PFSK-1 (cell line): ENCODE measurements around the gene TPMT.

ENCODE experiments used
- POLR2AphosphoS5 ChIP-seq: IDR thresholded peaks from 2 replicates; pipeline ENCODE4 v1.6.1; 2012; ENCODE audit warnings: low read depth, mild to moderate bottlenecking, control low read depth, low read length, moderate library complexity
- REST ChIP-seq, 2 experiments: IDR thresholded peaks; 2 replicates each; pipeline versions ENCODE4 v1.6.1 to v1.8.0; 2011 to 2012; ENCODE audit warnings: low read depth in 2 of 2, low read length in 2 of 2, control low read depth in 1 of 2, inconsistent platforms in 1 of 2, mild to moderate bottlenecking in 1 of 2, moderate library complexity in 1 of 2; ENCODE audit not compliant: insufficient read depth in 1 of 2
- SIN3A ChIP-seq: IDR thresholded peaks from 2 replicates; pipeline ENCODE4 v1.6.1; 2012; ENCODE audit warnings: mild to moderate bottlenecking, low read length, moderate library complexity, borderline replicate concordance; ENCODE audit not compliant: insufficient read depth
- TAF1 ChIP-seq: IDR thresholded peaks from 2 replicates; pipeline ENCODE4 v1.6.1; 2012; ENCODE audit warnings: low read length, control low read depth, borderline replicate concordance; ENCODE audit not compliant: insufficient read depth

DNA sequence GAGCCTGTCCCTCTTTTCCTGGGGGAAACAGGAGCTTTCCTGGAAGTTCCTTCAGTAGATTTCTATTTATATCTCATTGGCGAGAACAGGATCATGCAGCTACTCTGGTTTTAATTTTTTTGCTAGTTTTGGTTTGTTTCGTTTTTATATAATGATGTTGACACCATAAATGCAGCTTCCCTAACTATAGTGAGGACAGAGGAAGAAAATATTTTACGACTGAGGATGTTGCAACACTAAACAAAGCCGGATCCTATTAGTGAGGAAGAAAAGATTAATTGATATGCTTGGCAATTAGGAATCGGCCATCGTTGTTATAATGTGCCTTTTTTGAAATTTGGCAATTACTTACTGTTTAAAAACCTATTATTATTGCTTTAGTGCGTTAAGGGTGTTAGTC lies 17.0 kb upstream of the TPMT start:
- TF ChIP-seq REST (IDR thresholded peaks at IDR 0.05; ENCODE audit: insufficient read depth in 1 of 2, low read depth in 2 of 2, low read length in 2 of 2) (no peak), POLR2AphosphoS5 (no peak), SIN3A (no peak), TAF1 (no peak)
